Keratinocyte (primary cell): ENCODE measurements around the gene SPEM3. TPM values are rescaled to one million over a fixed set of nuclear protein-coding genes. Genes with fewer than 3 reads are reported as not detected.

Source experiments
- DNase-seq: peaks from one replicate; pipeline ENCODE4 v3.0.0-alpha.2; 2011; ENCODE audit warnings: low read depth, missing footprints, low spot score
- FAIRE-seq: peaks from 2 replicates; lab custom pipeline; 2011; peaks lifted over from hg19 to GRCh38; lab: Jason Lieb, UNC
- H2AFZ ChIP-seq: 2 replicates; pipeline ENCODE4 v1.6.0; 2012; ENCODE audit warnings: low read length, control low read depth, inconsistent platforms; ENCODE audit not compliant: control insufficient read depth
- H3K27ac ChIP-seq: 2 replicates; pipeline ENCODE4 v1.5.1; 2011; ENCODE audit warnings: low read length; ENCODE audit not compliant: control insufficient read depth, insufficient read depth
- H3K27me3 ChIP-seq: 3 replicates; pipeline ENCODE4 v1.6.0; 2011; ENCODE audit warnings: low read length; ENCODE audit not compliant: control insufficient read depth, insufficient read depth; ENCODE audit errors: extremely low read depth
- H3K36me3 ChIP-seq, 2 experiments: 2 replicates in 1 of 2; 3 replicates in 1 of 2; pipeline ENCODE4 v1.5.1; 2011; ENCODE audit warnings: low read length in 2 of 2, mild to moderate bottlenecking in 1 of 2; ENCODE audit not compliant: control insufficient read depth in 2 of 2, insufficient read depth in 2 of 2; ENCODE audit errors: extremely low read depth in 1 of 2
- H3K4me1 ChIP-seq: 3 replicates; pipeline ENCODE4 v1.5.1; 2011; ENCODE audit warnings: low read length; ENCODE audit not compliant: control insufficient read depth, insufficient read depth; ENCODE audit errors: extremely low read depth
- H3K4me2 ChIP-seq: 3 replicates; pipeline ENCODE4 v1.6.0; 2011; ENCODE audit warnings: low read depth, low read length; ENCODE audit not compliant: control insufficient read depth, insufficient read depth; ENCODE audit errors: extremely low read depth
- H3K4me3 ChIP-seq, 3 experiments: fragments of 200-600 bp in 1 of 3; sonication (generic) in 1 of 3; 2 replicates in 2 of 3; 3 replicates in 1 of 3; pipeline ENCODE4 v1.5.1; 2011 to 2016; ENCODE audit warnings: low read length in 3 of 3, mild to moderate bottlenecking in 3 of 3, control low read depth in 2 of 3, inconsistent platforms in 1 of 3, low read depth in 1 of 3, mixed read lengths in 1 of 3, mixed run types in 1 of 3, moderate library complexity in 1 of 3; ENCODE audit not compliant: control insufficient read depth in 2 of 3, insufficient read depth in 2 of 3; ENCODE audit errors: extremely low read depth in 1 of 3
- H3K79me2 ChIP-seq: 2 replicates; pipeline ENCODE4 v1.6.0; 2012; ENCODE audit warnings: low read length; ENCODE audit not compliant: control insufficient read depth, insufficient read depth
- H3K9ac ChIP-seq: 3 replicates; pipeline ENCODE4 v1.6.0; 2011; ENCODE audit warnings: low read length; ENCODE audit not compliant: control insufficient read depth, insufficient read depth; ENCODE audit errors: extremely low read depth
- H3K9me1 ChIP-seq: 3 replicates; pipeline ENCODE4 v1.6.0; 2011; ENCODE audit warnings: low read length; ENCODE audit not compliant: control insufficient read depth, insufficient read depth; ENCODE audit errors: extremely low read depth
- H3K9me3 ChIP-seq: 2 replicates; pipeline ENCODE4 v1.5.1; 2012; ENCODE audit warnings: low read depth, low read length; ENCODE audit not compliant: control insufficient read depth
- H4K20me1 ChIP-seq: 3 replicates; pipeline ENCODE4 v1.6.0; 2011; ENCODE audit warnings: low read length; ENCODE audit not compliant: control insufficient read depth, insufficient read depth; ENCODE audit errors: extremely low read depth
- EZH2 ChIP-seq: IDR thresholded peaks from one replicate; pipeline ENCODE4 v1.6.1; 2012; ENCODE audit warnings: inconsistent platforms, mild to moderate bottlenecking, low read length, moderate library complexity
- dilution Hi-C: fragments of 300-500 bp; cut with MboI; formaldehyde crosslinking; loops from one replicate; pipeline ENCODE4 v1.7.0; 2020; ENCODE audit warnings: low sequenced_read_pairs; ENCODE audit not compliant: extremely low pct_ligation_motif_present
- polyA plus RNA-seq, 5 experiments: library from polyadenylated mRNA; depleted of rRNA in 3 of 5; stranded (reverse) in 3 of 5; stranded (forward) in 1 of 5; unstranded in 1 of 5; fragments of >200 nt; gene quantifications; 1 replicate in 1 of 5; 2 replicates in 3 of 5; 3 replicates in 1 of 5; pipeline versions ENCODE4 v1.2.1 to v1.2.3, GENCODE V29; 2011 to 2012; ENCODE audit warnings: missing spikeins in 2 of 5, low read depth in 1 of 5, low replicate concordance in 1 of 5
- TF ChIP-seq, protein P1 (sequence below), 3 experiments: IDR thresholded peaks in 1 of 3; conservative IDR thresholded peaks in 1 of 3; optimal IDR thresholded peaks in 1 of 3; 2 replicates in 2 of 3; 3 replicates in 1 of 3; pipeline versions ENCODE3 to v1.5.1; 2011; ENCODE audit warnings: low read length in 3 of 3, mild to moderate bottlenecking in 3 of 3, moderate library complexity in 2 of 3, control low read depth in 1 of 3, inconsistent platforms in 1 of 3; ENCODE audit not compliant: insufficient read depth in 2 of 3; ENCODE audit errors: extremely low read depth in 1 of 3

SPEM3 gene
- polyA plus RNA-seq, 1 donor (not counting 4 experiments of a cell fraction or from before 2014, with no cell fraction given): not detected

DNA sequence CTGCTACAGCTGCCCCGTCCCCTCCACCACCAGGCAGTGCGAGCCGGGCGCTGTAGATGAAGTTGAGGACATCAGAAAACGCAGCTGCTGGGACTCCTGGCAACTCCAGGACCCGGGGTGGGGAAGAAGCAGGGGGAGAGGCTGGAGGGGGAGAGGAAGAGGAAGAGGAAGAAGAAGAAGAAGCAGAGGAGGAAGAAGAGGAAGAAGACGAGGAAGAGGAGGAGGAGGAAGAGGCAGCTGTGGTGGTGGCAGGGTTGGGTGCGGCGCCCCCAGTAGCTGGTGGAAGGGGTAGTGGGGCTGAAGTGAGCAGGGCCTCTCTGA is 37.6 kb downstream of the SPEM3 start:
- Histone ChIP-seq H3K9ac (no peak overlapping the region), H3K27me3 (no peaks in the 10 kb centered on the region), H3K79me2 (peaks cover 47% of the 10 kb centered on the region), H3K36me3 (peaks cover 16 to 34% of the 10 kb centered on the region in 2 experiments), H3K4me2 (no peak overlapping the region), H2AFZ (no peak overlapping the region), H3K9me1 (peaks cover 3% of the 10 kb centered on the region), H3K4me3 (no peak overlapping the region), H4K20me1 (no peaks in the 10 kb centered on the region), H3K9me3 (no peaks in the 10 kb centered on the region), H3K4me1 (peaks cover 19% of the 10 kb centered on the region), H3K27ac (no peak overlapping the region)
- FAIRE-seq (no peak), DNase-seq (no peak)
- no peak for TF ChIP-seq EZH2
- TF ChIP-seq, protein P1, sequence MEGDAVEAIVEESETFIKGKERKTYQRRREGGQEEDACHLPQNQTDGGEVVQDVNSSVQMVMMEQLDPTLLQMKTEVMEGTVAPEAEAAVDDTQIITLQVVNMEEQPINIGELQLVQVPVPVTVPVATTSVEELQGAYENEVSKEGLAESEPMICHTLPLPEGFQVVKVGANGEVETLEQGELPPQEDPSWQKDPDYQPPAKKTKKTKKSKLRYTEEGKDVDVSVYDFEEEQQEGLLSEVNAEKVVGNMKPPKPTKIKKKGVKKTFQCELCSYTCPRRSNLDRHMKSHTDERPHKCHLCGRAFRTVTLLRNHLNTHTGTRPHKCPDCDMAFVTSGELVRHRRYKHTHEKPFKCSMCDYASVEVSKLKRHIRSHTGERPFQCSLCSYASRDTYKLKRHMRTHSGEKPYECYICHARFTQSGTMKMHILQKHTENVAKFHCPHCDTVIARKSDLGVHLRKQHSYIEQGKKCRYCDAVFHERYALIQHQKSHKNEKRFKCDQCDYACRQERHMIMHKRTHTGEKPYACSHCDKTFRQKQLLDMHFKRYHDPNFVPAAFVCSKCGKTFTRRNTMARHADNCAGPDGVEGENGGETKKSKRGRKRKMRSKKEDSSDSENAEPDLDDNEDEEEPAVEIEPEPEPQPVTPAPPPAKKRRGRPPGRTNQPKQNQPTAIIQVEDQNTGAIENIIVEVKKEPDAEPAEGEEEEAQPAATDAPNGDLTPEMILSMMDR (optimal IDR thresholded peaks at IDR 0.05 in 1 of 3, IDR thresholded peaks at IDR 0.05 in 1 of 3, conservative IDR thresholded peaks at IDR 0.05 in 1 of 3; ENCODE audit: extremely low read depth in 1 of 3, insufficient read depth in 2 of 3, low read length in 3 of 3): no peak
- dilution Hi-C loops: no loop called here

DNA sequence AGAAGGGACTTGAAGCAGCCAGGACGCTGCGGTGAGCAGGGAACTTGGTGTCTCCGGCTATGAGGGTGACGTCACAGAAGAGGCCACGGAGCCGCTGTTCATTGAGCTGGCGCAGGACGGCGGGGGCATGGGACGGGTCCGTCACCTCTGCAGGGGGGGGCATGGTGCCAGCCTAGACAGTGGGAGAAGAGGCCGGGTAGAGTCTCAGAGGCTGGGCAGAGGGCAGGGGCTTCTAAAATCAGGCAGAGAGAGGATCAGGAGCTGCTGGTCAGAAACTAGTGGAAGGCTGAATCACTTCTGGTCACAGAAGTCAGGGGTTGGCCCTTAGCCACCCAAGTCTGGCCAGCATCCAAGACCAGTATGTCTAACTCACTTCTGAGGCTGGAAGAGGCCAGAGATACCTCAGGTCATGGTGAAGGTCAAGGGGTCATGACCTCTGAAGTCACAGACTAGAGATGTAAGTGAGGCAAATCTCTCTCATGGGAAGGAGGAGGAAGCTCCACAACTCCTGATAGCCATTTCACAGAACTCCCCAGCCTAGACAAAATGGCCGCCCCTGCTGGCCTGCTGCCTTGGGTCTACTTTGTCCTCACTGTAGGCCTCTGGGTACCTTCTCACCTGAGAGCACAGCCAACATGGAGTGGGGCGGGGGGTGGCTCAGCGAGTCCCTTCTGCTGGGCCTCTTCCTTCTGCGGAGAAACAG is 38.1 kb downstream of the SPEM3 start:
- Histone ChIP-seq H3K79me2 (peaks cover 53% of the 10 kb centered on the region), H3K9me1 (peaks cover 3% of the 10 kb centered on the region), H3K4me3 (no peak overlapping the region), H3K4me2 (no peak overlapping the region), H3K36me3 (peaks cover 14 to 34% of the 10 kb centered on the region in 2 experiments), H3K27me3 (no peaks in the 10 kb centered on the region), H4K20me1 (no peaks in the 10 kb centered on the region), H2AFZ (no peak overlapping the region), H3K9me3 (no peaks in the 10 kb centered on the region), H3K9ac (no peak overlapping the region), H3K4me1 (peaks cover 14% of the 10 kb centered on the region), H3K27ac (no peak overlapping the region)
- DNase-seq (no peak), FAIRE-seq (peak; percentile 9)
- dilution Hi-C loops: no loop called here
- no peak for TF ChIP-seq EZH2
- TF ChIP-seq, protein P1 (optimal IDR thresholded peaks at IDR 0.05 in 1 of 3, IDR thresholded peaks at IDR 0.05 in 1 of 3, conservative IDR thresholded peaks at IDR 0.05 in 1 of 3; ENCODE audit: extremely low read depth in 1 of 3, insufficient read depth in 2 of 3, low read length in 3 of 3): no peak
